SW 1271 (cell line): ENCODE measurements around the gene KATNAL2.

Source experiments
- DNase-seq, 2 experiments: peaks; one replicate each; lab custom pipeline; 2025; lab: John Stamatoyannopoulos, UW

The KATNAL2 gene

DNA sequence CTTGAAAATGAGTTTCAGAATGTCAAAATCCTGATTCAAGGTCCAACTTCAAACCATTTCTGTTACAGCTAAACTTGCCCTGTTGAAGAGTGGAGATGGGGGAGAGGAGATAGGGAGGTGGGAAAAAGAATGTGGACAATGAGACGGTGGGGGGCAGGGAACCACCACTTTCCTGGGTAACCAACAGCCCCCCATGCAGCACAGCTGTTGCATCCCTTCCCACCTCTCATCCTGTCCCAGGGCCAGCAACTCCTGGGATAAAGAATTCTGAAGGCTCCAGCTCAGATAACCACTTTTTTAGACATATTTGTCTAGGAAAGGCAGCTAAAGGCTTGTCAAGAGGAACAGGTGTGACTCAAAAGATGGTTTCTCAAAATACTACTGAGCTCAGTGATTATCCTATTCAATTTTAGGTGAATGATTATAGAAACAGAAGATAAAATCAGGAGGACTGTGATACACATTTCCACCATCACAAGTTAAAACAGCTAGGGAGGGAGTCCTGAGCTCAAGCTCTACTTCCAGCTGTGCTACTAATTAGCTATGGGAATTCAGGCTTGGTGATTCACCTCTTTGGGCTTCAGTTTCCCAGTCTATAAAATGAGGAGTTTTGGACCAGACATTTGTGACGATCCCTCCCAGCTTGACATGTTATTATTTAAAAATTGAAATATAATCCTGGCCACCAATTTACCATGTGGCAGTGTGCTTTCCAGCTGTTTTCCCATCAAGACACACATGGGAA lies 196.6 kb downstream of the KATNAL2 start:
- DNase-seq = no peak

DNA sequence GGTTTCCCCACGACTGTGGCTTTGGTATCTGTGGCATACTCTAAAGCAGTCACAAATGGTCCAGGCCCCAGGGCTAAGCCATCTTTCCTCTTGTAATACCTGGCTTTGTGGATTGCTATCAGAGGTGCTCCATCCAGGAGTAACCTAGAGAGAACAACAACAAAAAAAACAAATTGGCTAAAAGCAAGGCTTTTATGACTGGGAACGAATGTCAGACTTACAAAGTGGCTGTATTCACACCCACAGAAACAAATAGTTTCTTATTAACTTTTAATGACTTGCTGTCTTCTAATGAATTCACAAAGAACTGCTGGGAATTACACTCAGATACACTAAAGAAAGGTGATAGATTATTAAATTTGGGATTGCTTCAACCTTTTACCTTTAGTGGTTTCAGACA lies 197.8 kb downstream of the KATNAL2 start:
- no peak for DNase-seq

DNA sequence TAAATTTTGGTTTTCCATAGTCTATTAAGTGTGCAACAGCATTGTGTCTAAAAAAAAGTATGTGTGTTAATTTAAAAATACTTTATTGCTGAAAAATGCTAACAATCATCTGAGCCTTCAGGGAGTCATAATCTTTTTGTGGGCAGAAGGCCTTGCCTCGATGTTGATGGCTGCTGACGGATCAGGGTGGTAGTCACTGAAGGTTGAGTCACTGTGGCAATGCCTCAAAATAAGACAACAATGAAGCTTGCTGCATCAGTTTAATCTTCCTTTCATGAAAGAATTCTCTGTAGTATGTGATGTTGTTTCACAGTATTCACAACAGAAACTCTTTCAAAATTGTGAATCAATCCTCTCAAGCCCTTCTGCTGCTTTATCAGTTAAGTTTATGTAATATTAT lies 201.6 kb downstream of the KATNAL2 start:
- no peak for DNase-seq

DNA sequence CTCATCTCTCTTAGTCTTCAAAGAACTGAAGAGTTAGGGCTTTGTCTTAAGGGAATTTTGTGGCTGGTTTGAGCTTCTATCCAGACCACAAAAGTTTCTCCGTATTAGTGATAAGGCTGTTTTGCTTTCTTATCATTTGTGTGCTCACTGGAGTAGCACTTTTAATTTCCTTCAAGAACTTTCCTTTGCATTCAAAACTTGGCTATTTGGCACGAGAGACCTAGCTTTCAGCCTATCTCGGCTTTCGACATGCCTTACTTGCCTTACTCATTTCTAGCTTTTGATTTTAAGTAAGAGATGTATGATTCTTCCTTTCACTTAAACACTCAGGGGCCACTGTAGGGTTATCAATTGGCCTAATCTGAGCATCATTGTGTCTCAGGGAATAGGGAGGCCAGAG lies 203.0 kb downstream of the KATNAL2 start:
- DNase-seq = no peak

DNA sequence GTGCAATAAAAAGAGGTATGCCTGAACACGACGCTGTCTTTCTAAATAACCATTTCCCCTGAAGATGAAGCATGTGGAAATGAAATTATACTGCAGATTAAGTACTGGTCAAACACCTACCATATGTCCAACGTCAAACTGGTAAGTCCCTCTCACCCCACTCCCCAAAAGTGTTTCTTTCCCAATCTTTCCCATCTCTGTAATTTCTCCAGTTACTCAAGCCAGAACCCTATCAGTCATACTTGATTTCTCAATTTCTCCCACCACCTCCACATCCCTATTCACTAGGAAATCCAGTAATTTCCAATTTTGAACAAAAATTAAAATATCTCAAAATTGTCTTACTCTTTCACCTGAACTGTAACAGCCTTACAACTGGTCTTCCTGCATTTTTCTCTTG lies 203.7 kb downstream of the KATNAL2 start:
- no peak for DNase-seq

DNA sequence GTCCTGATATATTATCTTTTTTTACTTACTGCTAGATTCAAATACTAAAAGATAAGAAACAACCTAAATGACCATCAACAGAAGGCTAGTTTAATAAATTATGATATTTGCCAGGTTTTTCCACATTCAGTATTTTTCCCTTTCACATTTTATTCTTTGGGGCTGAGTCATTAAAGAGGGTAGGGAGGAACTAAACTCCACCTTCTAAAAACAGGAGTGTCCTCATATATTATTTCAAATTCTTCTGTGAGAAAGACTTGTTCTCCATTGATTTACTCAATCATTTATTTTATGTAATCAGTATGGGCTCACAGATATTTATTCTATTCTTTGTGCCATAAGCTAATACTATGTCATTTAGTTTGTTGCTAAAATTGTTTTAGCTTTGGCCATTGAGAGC lies 223.9 kb downstream of the KATNAL2 start:
- DNase-seq = no peak

DNA sequence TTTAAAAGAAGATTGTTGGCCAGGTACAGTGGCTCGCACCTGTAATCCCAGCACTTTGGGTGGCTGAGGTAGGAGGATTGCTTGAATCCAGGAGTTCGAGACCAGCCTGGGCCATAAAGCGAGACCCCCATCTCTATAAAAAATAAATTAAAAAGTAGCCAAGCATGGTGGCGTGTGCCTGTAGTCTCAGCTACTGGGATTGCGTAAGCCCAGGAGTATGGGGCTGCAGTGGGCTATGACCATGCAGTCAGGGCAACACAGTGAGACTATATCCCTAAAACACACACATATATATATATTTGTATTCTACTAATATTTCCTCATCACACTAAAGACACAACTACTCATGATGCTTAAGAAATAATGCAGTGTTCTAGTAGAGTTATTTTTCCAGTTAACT lies 225.8 kb downstream of the KATNAL2 start:
- no peak for DNase-seq

DNA sequence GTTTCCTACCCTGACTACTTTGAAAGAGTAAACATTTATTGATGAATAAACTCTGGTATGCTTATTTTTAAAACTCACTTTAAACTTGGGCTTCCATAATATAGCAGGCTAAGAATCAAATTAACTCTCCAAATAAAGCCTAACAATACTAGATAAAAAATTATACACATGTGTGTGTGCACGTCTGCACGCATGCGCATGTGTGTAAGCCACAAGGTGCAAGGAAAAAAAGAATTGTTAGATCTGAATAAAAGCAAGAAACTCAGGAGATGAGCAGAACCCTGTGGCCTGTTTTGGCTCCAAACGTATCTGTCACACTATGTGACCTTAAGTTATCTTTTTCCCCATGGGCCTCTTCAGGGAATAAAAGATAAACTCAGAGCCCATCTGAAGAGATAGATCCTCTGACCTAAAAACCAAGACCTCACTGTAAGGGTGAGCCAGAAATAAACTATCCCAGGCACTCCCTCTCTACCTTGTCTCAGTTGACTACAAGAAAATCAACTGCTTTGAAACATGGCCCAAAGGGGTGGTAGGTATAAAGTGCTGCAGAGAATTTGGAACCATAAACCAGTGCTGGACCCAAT lies 226.6 kb downstream of the KATNAL2 start:
- DNase-seq = no peak

DNA sequence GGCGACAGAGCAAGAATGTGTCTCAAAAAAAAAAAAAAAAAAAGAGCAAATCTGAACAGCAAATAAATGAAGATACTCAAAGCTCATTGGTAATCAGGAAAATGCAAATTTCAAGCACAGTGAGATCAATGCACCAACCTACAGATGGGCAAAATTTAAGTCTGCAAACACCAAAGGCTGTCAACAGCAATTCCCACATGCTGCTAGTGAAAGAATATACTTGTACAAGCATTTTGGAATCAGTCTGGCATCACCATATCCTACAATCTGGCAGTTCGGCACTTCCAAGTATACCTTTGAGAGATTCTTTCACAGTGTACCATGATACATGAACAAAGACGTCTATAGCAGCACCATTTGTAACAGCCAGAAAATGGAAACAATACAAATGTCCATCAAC lies 228.8 kb downstream of the KATNAL2 start:
- DNase-seq = no peak

DNA sequence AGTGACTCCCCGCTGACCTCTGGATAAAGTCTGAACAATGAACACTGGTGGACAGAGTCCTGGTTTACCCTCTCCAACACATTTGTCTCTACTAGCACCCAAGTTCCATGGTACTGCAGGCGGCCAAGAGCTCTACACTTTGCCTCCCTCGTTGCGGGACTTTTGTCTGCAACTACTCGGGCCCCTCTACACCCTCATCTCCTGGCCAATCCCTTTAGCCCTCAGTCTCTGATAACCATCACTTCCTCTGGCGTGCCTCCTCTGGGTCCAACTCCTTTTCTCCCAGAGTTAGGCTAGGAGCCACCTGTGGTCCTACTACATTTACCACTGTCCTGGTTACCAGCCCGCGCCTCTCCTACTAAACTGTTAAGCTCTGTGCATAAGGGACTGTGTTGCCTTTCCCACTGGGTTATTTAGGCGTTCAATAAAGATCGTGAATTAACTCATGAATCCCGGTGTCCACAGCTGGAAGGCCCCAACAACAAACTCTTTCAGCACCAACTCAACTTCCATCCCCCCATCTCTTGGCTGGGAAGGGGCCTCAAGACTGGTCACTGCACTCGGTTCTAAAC lies 232.1 kb downstream of the KATNAL2 start:
- no peak for DNase-seq

DNA sequence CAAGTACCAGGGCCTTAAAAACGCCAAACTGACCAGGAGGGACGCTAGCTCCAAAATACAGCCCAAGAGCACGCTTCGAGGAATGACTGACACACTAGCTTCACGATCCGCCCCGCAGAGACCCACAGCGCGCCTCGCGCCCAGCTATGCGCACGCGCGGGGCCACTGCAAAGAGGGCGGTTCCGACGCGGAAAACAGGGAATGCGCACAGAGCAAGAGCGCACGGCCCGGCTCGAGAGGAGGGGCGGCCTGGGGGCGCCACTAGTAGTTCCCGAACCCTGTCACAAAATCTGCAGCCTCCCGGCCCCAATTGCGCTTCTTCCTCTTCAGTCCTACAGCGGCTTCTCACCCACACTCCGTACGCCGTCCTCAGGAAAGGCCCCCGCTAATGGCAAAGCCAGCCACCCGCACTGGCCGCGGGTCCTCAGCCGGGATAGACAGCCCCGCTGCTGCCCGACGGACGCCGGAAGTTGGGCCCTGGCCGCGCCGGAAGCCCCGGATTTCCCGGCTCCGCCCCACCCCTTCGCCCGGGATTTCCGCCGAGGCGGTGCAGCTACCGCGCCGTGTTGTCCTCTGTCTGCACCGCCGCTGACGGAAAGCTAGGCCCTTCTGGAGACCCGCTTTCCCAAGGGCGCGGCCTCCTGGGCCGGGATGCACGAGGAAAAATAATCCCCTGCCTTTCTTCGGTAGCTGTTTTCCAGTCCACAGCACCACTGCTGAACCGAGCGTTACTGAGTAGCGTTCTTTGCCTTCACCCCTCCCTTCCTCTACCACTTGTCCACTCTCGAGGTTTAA lies 232.8 kb downstream of the KATNAL2 start, which contains the start of gene HDHD2:
Gene HDHD2 (minus strand): TSS at position 472 of the 795 bp plus-strand sequence. CDS start 14,061 bp downstream, outside the sequence.
- peak; percentile 17 to 63 for DNase-seq

DNA sequence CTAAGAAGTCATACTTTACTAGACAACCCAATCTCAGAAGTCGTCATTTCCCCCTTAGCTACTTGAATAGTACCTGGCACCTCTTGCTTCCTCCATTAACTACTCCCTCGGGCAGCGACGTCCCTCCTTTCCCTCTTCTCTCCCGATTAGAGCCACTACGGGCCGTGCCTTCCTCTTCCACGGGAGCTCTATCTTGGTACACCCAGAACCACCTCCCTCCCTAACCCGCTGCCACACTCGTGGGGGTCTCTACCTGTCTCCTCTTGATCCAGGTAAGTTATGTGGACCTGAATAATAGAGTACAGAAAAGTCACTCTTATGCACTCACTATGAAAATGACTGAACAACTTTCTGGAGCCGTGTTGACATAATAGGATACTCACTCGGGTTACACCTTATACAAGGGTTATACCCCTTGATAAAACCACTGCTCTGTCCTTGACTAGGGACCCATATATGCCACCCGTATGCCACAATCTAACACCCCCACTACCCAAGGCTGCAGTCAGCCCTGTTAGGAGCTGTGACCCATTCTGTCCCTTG lies 233.5 kb downstream of the KATNAL2 start:
- no peak for DNase-seq

DNA sequence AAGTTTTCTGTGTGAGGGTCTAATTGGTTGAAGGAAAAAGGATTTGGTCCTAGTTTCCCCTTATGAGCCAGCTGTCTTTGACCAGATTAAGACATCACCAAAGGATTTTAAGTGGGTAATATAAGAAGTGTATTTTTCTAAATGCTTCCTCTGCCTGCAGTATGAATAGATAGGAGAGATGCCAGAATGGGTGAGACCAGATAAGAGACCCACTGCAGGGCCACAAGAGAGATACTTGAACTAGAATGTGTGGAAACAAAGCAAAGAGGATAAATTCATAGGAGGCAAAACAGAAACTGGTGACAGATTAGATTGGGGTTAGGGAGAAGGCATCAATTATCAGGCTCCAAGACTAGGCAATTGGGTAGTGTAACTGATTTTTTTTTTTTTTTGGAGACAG lies 234.0 kb downstream of the KATNAL2 start:
- no peak for DNase-seq
